ENCODE data around the gene KDM4C.

The KDM4C gene

DNA sequence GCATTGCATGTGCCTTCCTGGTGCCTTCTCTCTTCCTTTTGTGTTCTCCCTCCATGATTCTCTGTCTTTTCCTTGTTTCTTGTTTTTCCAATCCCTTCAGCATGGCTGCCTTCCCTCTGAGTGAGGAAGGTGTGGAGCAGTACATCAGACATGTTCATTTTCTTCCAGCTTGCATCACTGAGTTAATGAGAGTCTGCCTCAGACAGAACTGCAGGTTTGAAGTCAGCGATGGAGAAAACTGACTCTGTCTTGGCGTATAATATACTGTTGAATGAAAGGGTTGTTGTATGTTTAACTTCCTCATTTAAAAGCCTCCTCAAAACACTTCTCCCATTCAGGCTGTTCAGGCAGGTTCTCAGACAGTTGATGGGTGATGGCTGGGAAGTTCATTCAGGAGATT, 129.3 kb downstream of the KDM4C start:
- intact Hi-C loops (cut with DNase I), result no loop called here
- no peak for DNase-seq

DNA sequence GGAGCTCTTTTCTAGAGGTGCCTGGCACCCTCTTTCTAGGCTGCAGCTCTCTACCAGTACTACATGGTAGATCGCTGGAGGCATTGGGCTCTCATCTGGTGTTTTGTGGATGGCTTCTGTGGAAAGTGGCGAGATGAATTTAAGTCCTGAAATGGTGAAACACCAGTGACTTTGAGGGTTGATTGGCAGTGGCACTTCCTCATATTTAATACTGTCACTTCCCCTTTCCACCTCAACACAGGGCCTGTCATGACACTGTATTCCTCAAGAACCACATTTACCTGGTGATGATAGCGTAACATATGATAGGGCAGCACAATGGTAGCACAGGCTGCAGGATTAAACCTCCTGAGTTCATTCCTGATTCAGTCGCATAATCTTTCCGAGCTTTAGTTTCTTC, 132.1 kb downstream of the KDM4C start:
- intact Hi-C loops (cut with DNase I), result no loop called here
- no peak for DNase-seq

DNA sequence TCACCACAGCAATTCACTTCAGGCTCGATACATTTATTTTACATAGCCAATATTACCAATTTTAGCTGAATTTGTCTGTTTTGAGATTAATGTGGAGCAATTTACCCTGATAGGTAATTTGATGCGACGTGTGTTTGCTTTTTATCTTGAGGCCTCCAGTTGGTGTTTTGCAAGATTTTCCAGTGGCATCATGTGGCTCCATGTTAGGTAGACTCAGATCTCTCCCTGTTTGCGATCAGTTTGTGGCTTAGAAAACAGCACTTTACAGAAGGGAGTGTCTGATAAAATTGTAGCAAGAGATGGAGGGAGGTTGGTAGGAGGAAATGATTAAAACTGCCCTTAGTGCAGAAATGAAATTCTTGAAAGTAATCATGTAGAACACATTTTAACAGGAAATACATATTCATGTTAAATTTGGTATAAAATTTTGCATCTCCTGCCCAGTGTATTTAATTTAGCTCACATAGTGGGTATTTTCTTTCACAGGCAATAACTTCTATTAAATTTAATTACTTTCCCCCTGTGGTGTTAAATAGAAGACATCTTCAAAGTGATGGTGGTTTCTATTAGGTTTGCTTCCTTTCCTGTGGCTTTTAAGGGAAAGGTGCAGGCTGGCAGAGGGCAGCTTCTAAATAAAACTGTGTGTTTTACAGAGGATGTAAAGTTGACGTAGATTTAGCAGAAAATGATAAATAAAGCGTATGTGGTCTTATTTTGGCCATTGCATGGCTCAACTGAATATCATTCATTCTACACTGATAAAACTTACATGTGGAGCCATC, 135.8 kb downstream of the KDM4C start:
- intact Hi-C loops (cut with DNase I), result no loop called here
- DNase-seq, result no peak

- DNase-seq, result no peak
- intact Hi-C loops (cut with DNase I), result no loop called here
These were observed 136.4 kb downstream of the KDM4C start for GRCh38 chr9:6894135-6894534.

GRCh38 chr9:6895754-6896153, 138.0 kb downstream of the KDM4C start:
- DNase-seq, result no peak
- intact Hi-C loops (cut with DNase I), result no loop called here

GRCh38 chr9:6896562-6896961, 138.8 kb downstream of the KDM4C start:
- no peak for DNase-seq
- intact Hi-C loops (cut with DNase I), result no loop called here

DNA sequence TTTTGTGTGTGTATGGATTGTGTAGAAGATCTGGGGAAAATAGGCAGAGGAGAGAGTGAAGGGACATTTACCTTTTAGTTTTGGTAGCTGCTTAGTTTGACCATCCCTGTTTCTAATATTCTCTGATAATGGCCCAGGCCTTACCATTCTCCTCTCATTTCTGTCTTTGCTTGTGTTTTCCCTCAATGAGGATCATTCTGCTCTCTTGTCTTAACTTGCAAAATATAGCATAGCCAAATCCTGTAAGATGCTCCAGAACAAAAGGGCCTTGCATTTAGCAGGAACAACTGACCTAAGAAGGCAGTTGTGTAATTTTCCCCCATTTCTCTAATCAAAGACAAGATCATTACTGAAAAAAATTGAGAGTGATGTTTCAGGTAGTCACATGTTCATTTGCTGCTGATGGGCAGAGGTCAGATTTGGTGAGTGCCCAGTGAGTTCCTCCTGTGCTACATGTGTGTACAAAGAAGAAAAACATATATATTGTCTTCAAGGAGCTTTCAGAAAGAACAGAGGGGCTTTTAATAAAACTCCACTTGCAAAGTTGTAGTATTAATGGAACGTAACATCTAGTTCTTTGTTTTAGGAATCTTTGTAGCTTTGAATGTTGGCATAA, 139.5 kb downstream of the KDM4C start:
- no peak for DNase-seq
- intact Hi-C loops (cut with DNase I), result no loop called here

- intact Hi-C loops (cut with DNase I), result no loop called here
- DNase-seq, result no peak
These were observed 140.1 kb downstream of the KDM4C start for GRCh38 chr9:6897898-6898302.

GRCh38 chr9:6899274-6899673, 141.5 kb downstream of the KDM4C start:
- intact Hi-C loops (cut with DNase I), result no loop called here
- no peak for DNase-seq

GRCh38 chr9:6900440-6900883, 142.7 kb downstream of the KDM4C start:
- intact Hi-C loops (cut with DNase I), result loop anchor here (10.0 kb wide), 1 partner anchor 144 kb away; no protein-coding TSS in a partner anchor
- DNase-seq, result no peak

DNA sequence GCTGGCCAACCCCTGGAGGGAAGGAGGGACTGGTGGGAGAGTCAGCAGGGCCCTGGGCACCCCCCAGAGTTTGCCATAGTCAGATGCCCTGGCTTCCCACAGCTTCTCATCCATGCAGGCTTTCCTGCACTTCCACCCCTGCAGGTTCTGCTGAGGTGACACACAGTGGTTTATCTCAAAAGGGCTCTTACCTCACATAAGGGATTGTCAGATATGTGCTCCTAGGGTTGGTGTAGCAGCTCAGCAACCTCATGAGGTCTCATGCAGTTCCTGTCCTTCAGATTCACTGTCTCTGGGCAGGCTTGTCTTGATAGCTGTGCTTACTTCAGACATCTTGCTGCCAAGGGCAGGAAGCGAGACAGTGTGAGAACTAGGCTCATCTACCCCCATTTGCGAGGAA, 143.4 kb downstream of the KDM4C start:
- DNase-seq, result no peak
- intact Hi-C loops (cut with DNase I), result loop anchor here (10.0 kb wide), 1 partner anchor 144 kb away; no protein-coding TSS in a partner anchor

DNA sequence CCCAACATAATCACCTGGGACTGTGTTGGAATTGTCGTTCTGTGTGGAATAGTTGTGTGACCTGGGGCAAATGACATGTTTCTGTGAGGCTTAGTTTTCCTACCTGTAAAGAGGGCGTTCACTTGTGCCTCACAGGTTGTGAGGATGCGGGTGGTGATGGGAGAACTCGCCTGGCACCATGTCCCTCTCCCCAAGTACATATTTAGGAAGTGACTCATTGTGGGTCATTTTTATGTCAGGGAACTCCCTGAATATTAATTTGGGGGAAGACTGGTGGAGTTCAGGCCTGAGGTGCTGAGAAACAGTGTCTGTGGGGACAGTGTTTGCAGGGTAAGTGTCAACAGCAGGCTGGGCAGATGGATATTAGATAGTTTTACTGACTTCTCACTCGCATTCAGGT, 144.7 kb downstream of the KDM4C start:
- intact Hi-C loops (cut with DNase I), result loop anchor here (10.0 kb wide), 1 partner anchor 142 kb away; no protein-coding TSS in a partner anchor
- DNase-seq, result no peak

- no peak for DNase-seq
- intact Hi-C loops (cut with DNase I), result loop anchor here (10.0 kb wide), 1 partner anchor 140 kb away; no protein-coding TSS in a partner anchor
These were observed 146.6 kb downstream of the KDM4C start for GRCh38 chr9:6904371-6904770.

- intact Hi-C loops (cut with DNase I), result loop anchor here (10.0 kb wide), 1 partner anchor 139 kb away; no protein-coding TSS in a partner anchor
- DNase-seq, result no peak
These were observed 148.1 kb downstream of the KDM4C start for GRCh38 chr9:6905850-6906375.

DNA sequence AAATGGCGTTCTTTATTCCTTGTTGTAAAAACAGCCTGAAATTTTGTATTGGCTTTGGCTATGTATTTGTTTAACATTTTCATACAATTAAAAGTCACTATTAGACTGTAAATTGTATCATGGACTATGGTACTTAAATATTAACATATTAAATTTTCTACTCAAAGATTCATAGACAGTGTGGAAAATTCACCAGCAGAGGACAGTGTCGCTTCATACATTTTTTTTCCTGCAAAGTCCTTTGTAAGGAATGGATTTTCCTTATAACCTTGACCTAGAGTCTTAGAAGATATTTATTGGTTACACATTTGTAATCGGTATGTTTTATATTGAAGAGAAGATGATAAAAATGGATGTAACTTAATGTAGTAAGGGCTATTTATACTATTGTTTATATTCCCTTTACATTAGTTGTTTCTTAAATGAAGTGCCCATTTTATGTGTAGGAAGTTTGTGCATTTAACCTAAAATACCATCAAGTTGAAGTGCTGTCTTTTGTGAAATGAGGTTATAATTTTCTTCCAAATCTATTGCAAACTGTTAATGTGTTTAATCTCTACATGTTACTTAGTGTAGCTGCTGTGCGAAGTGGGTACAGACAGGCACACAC, 150.1 kb downstream of the KDM4C start:
- DNase-seq, result peak in 6 of 42 donors; percentile 21 to 64 (median 35)
- intact Hi-C loops (cut with DNase I), result loop anchor here (10.0 kb wide), 1 partner anchor 137 kb away; no protein-coding TSS in a partner anchor

- no peak for DNase-seq
- intact Hi-C loops (cut with DNase I), result loop anchor here (10.0 kb wide), 1 partner anchor 136 kb away; no protein-coding TSS in a partner anchor
These were observed 151.4 kb downstream of the KDM4C start for GRCh38 chr9:6909181-6909580.

DNA sequence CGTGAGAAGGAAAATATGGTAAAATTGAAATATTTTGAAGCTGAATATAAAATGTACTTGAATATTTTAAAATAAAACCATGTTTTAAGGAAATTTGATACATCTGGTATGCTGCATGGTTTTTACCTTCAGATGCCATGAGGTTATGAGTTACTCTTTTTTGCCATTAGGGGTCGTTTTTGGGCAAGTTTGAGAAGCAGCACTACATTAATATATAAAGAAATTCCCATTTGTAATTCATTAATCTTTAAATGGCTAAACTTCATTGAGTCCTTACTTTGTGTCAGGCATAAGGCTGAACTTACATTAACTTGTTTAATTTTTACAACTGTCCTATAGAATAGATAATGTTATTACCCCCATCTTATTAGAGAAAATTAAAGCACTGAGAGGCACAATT, 152.3 kb downstream of the KDM4C start:
- no peak for DNase-seq
- intact Hi-C loops (cut with DNase I), result no loop called here

GRCh38 chr9:6910497-6910896, 152.7 kb downstream of the KDM4C start:
- DNase-seq, result no peak
- intact Hi-C loops (cut with DNase I), result no loop called here

DNA sequence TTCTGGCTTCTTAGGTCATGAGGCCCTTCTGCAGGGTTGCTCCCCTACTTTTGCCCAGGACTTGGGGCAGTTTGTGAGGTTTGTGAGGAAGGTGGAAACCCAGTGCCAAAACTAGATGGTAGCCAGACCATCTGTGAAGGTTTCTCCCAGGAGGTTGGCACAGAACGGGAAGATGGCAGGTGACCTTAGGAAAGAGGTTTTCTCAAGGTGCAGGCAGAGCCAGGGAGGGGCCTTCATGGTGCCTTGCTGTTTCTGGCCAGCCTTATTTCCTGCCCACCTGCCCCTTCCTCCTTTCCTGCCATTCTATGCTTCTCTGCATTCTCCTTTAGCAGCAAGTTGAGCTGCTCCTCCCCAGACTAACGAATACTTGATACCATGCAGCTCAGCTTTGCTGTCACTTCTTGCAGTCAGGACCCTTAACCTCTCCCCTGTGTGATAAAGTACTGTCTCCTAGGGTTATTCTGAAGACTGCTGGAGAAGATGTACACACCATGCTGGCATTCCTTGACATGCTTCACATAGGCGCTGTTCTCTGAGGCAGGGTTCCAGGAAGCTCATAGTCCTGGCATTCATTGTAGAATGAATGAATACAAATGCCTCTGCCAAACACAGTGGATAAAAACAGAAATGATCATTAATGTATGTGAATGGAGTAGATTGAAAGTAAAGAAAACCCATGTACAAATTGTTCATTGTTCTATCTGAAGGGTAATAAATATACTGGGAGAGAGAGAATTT, 154.3 kb downstream of the KDM4C start:
- DNase-seq, result peak in 9 of 42 donors; percentile 15 to 66 (median 33)

More for the DNA sequence above, 154.3 kb downstream of the KDM4C start:
- intact Hi-C loops (cut with DNase I), result no loop called here
